ENCODE data around the gene NHERF1. TPM values are rescaled to one million over a fixed set of nuclear protein-coding genes. Genes with fewer than 3 reads are reported as not detected.
A peak's percentile ranks its signal among the peaks of the same experiment; 100 is the strongest.

NHERF1 gene
- total and polyA plus RNA-seq, 2 of the 13 experiments (the other 11 are each of a cell fraction or from before 2014, with no cell fraction given) = 169 to 269 TPM

DNA sequence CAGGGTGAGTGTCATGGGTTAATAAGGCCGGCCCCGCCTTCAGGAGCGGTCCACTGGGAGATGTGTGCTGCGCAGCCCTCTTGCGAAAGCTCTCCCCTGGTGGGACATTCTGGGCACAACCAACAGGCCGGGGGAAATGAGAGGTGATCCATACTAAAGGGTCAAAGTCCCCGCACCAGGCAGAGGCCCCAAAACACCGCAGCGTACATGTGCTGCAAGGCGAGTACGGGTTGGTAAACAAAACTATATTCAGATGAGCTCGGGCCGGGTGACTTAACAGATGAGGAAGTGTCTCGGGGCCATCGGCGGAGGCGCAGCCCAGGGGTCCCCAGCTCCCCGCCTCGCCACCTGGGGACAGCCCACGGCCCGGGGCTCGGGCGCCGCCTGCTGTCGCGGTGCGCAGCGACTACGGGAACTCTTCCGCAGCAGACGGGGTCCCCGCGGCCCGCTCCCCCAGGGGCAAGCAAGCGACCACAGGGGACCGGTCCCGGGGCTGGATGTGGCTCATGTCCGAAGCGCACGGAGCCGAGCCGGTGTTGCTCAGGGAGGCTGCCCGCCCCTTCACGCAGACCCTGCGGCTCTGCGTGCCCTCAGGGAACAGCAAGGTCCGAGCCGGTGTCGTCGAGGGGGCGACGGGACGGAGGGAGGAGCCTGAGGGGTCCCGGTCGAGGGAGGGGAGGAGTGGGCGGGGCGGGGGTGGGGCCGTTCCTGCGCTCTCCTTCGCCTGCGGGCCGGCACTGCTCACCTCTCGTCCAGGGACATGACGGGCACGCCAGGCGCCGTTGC, 11.7 kb upstream of the NHERF1 start, which contains the start of gene RAB37 (continued):
- TF ChIP-seq JUND (CRISPR knock-in tag; IDR thresholded peaks at IDR 0.05) = no peak
- TF ChIP-seq TEAD3 (CRISPR knock-in tag; optimal IDR thresholded peaks at IDR 0.05; ENCODE audit: borderline replicate concordance) = peak; percentile 79
- TF ChIP-seq ZNF274 (CRISPR knock-in tag; IDR thresholded peaks at IDR 0.05) = peak; percentile 95
- no peak for TF ChIP-seq ZNF256 (CRISPR knock-in tag; conservative IDR thresholded peaks at IDR 0.05)
- TF ChIP-seq TARDBP (CRISPR knock-in tag; IDR thresholded peaks at IDR 0.05) = peak; percentile 96
- TF ChIP-seq NCOA2 (CRISPR knock-in tag; IDR thresholded peaks at IDR 0.05) = peak; percentile 83
- TF ChIP-seq POLR2AphosphoS5 (IDR thresholded peaks at IDR 0.05; ENCODE audit: low read depth, low read length) = no peak
- TF ChIP-seq ZBTB7B (CRISPR knock-in tag; IDR thresholded peaks at IDR 0.05) = peak; percentile 94
- TF ChIP-seq ATRX (CRISPR knock-in tag; IDR thresholded peaks at IDR 0.05; ENCODE audit: borderline replicate concordance) = no peak
- TF ChIP-seq ZSCAN25 (CRISPR knock-in tag; IDR thresholded peaks at IDR 0.05) = peak; percentile 84
- TF ChIP-seq, protein P1, sequence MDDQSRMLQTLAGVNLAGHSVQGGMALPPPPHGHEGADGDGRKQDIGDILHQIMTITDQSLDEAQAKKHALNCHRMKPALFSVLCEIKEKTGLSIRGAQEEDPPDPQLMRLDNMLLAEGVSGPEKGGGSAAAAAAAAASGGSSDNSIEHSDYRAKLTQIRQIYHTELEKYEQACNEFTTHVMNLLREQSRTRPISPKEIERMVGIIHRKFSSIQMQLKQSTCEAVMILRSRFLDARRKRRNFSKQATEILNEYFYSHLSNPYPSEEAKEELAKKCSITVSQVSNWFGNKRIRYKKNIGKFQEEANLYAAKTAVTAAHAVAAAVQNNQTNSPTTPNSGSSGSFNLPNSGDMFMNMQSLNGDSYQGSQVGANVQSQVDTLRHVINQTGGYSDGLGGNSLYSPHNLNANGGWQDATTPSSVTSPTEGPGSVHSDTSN (CRISPR knock-in tag; IDR thresholded peaks at IDR 0.05; ENCODE audit: borderline replicate concordance) = no peak
- peak; percentile 73 for TF ChIP-seq KDM2A (CRISPR knock-in tag; IDR thresholded peaks at IDR 0.05; ENCODE audit: borderline replicate concordance, low read depth)
- no peak for TF ChIP-seq RFX3 (CRISPR knock-in tag; IDR thresholded peaks at IDR 0.05)
- peak; percentile 85 for TF ChIP-seq HNRNPLL (IDR thresholded peaks at IDR 0.05; ENCODE audit: low read depth, low read length, poor library complexity, severe bottlenecking)
- no peak for TF ChIP-seq NR1H2 (CRISPR knock-in tag; IDR thresholded peaks at IDR 0.05; ENCODE audit: borderline replicate concordance, low read depth)
- peak; percentile 62; the same call in 1 of the 2 replicates for TF ChIP-seq ZNF589 (CRISPR knock-in tag; conservative IDR thresholded peaks at IDR 0.05)
- peak; percentile 93 for TF ChIP-seq NCOR1 (IDR thresholded peaks at IDR 0.05; ENCODE audit: borderline replicate concordance, low read length)
- no peak for TF ChIP-seq ATAD3A (CRISPR knock-in tag; IDR thresholded peaks at IDR 0.05)
- peak; percentile 85 for TF ChIP-seq ISL2 (CRISPR knock-in tag; IDR thresholded peaks at IDR 0.05)
- no peak for TF ChIP-seq SMARCE1 (IDR thresholded peaks at IDR 0.05; ENCODE audit: borderline replicate concordance)
- TF ChIP-seq ZBTB21 (CRISPR knock-in tag; IDR thresholded peaks at IDR 0.05) = no peak
- TF ChIP-seq ZNF101 (CRISPR knock-in tag; IDR thresholded peaks at IDR 0.05; ENCODE audit: borderline replicate concordance, low read depth) = no peak
- TF ChIP-seq AKAP8 (CRISPR knock-in tag; IDR thresholded peaks at IDR 0.05) = no peak
- no peak for TF ChIP-seq NFIC (IDR thresholded peaks at IDR 0.05; ENCODE audit: low read length)
- TF ChIP-seq ZNF816 (CRISPR knock-in tag; IDR thresholded peaks at IDR 0.05; ENCODE audit: borderline replicate concordance) = no peak
- peak; percentile 78; the same call in 1 of the 2 replicates for TF ChIP-seq TBX3 (IDR thresholded peaks at IDR 0.05; ENCODE audit: borderline replicate concordance)
- TF ChIP-seq EP300 (IDR thresholded peaks at IDR 0.05; ENCODE audit: low read depth in 2 of 2, low read length in 2 of 2) = peak; percentile 85 to 87
- TF ChIP-seq EP300 (CRISPR knock-in tag; IDR thresholded peaks at IDR 0.05; ENCODE audit: borderline replicate concordance) = peak; percentile 75; the same call in 1 of the 2 replicates
- no peak for TF ChIP-seq ZNF598 (CRISPR knock-in tag; IDR thresholded peaks at IDR 0.05; ENCODE audit: borderline replicate concordance)
- peak; percentile 69; the same call in 1 of the 2 replicates for TF ChIP-seq FIP1L1 (IDR thresholded peaks at IDR 0.05; ENCODE audit: borderline replicate concordance, insufficient read depth, low read depth, low read length)
- no peak for TF ChIP-seq ZNF468 (CRISPR knock-in tag; IDR thresholded peaks at IDR 0.05)
- TF ChIP-seq ZNF326 (CRISPR knock-in tag; IDR thresholded peaks at IDR 0.05; ENCODE audit: borderline replicate concordance) = no peak
- TF ChIP-seq SYNCRIP (IDR thresholded peaks at IDR 0.05; ENCODE audit: insufficient read depth, low read depth, low read length) = no peak
